ENCODE measurements around the gene MCF2L.
A peak's percentile ranks its signal among the peaks of the same experiment; 100 is the strongest.
"Not testable (repeated sequence)": the region's sequence is repeated elsewhere in the genome, so short reads cannot be mapped to it uniquely, and the experiment has no call there.

MCF2L gene

DNA sequence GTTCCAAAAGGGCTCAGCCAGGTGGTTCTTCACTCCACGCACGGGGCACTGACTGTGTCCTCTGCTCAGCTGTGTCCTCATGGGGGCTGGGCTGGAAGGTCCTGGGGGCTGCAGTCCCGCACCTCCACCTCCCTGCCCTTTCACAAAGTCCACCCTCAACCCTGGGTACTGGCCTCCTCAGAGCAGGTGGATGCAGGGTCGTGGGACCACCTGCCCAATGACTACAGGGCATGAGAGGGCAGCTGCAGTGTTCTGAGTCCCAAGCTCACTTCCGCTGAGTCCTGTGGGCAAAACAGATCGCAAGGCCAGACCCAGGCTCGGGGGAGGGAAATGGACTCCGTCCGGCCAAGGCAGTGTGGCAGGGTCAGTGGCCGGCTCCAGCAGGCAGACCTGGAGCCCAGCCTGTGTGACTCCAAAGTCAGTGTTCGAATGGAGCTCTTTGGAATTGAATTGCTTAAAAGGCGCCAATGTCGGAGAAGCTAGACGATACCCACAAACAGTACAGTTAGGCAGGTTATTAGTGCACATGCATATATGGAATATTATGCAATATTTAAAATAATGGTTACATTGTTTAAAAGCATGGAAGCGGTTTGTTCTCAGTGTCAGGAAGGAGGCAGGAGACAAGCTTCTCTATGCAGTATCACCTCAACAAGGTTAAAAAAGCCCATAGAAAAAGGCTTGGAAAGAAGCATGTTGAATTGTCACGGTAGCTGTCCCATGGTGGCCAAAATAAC, 54.8 kb downstream of the MCF2L start:
- Histone ChIP-seq H3K9ac (ENCODE audit: low read length) (no peak overlapping the region), H3K27me3 (replicated peaks; ENCODE audit: control insufficient read depth, insufficient read depth, low read length) (peaks cover 68% of the 10 kb centered on the region), H3K4me3 (ENCODE audit: low read length) (no peak overlapping the region), H3K4me1 (ENCODE audit: control insufficient read depth, insufficient read depth, low read length) (no peaks in the 10 kb centered on the region), H3K9me3 (ENCODE audit: control insufficient read depth, low read length) (no peaks in the 10 kb centered on the region), H3K36me3 (ENCODE audit: control insufficient read depth, insufficient read depth, low read length, severe bottlenecking) (no peaks in the 10 kb centered on the region)
- DNase-seq (ENCODE audit: low read depth), result no peak

DNA sequence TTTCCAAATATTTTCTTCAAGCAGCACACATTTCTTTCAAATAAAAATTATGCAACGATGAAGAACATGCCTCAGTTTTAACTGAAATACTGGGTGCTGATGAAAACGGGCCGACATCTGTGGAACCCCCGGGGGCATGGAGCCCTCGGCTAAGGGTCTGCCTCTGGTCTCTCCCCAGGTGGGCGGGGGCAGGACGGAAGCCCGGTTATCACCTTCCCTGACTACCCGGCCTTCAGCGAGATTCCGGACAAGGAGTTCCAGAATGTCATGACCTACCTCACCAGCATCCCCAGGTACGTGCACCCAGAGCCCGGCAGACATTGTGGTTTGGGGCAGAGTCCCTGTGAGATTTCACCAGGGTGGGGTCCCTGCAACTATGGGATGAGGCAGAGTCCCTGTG, 55.5 kb downstream of the MCF2L start:
- H3K27me3 ChIP-seq (replicated peaks; ENCODE audit: control insufficient read depth, insufficient read depth, low read length), result peaks cover 69% of the 10 kb centered on the region
- no peak overlapping the region for H3K4me3 ChIP-seq (ENCODE audit: low read length)
- no peaks in the 10 kb centered on the region for H3K9me3 ChIP-seq (ENCODE audit: control insufficient read depth, low read length)
- H3K36me3 ChIP-seq (ENCODE audit: control insufficient read depth, insufficient read depth, low read length, severe bottlenecking), result no peaks in the 10 kb centered on the region
- no peak for DNase-seq (ENCODE audit: low read depth)
- H3K4me1 ChIP-seq (ENCODE audit: control insufficient read depth, insufficient read depth, low read length), result no peaks in the 10 kb centered on the region
- H3K9ac ChIP-seq (ENCODE audit: low read length), result no peak overlapping the region

DNA sequence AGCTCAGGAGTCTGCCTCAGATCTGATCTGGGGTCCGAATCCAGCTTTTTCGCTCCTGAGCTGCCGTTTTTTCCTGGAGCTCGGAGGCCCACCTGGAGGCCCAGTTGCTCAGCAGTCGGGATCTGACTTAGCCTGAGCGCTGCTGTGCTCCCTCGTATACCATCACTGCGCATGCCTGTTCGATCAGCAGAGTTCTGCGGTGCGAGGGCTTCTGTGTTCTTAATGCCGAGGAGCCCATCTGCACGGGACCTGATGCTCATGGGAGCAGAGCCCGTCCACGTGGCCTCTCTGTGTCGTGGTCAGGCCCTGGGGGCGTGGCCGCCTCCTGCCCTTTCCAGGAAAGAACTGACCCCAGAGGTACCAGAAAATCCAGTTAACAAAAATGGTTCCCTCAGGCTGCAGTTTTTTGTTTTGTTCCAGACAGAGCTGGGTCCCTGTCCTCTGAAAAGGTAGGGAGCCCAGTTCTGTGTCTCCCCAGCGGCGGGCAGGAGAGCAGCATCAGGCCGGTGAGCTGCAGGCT, 57.4 kb downstream of the MCF2L start:
- no peak overlapping the region for H3K4me3 ChIP-seq (ENCODE audit: low read length)
- H3K9me3 ChIP-seq (ENCODE audit: control insufficient read depth, low read length), result no peaks in the 10 kb centered on the region
- H3K27me3 ChIP-seq (replicated peaks; ENCODE audit: control insufficient read depth, insufficient read depth, low read length), result peaks cover 70% of the 10 kb centered on the region
- no peaks in the 10 kb centered on the region for H3K36me3 ChIP-seq (ENCODE audit: control insufficient read depth, insufficient read depth, low read length, severe bottlenecking)
- H3K9ac ChIP-seq (ENCODE audit: low read length), result no peak overlapping the region
- DNase-seq (ENCODE audit: low read depth), result no peak
- no peaks in the 10 kb centered on the region for H3K4me1 ChIP-seq (ENCODE audit: control insufficient read depth, insufficient read depth, low read length)

DNA sequence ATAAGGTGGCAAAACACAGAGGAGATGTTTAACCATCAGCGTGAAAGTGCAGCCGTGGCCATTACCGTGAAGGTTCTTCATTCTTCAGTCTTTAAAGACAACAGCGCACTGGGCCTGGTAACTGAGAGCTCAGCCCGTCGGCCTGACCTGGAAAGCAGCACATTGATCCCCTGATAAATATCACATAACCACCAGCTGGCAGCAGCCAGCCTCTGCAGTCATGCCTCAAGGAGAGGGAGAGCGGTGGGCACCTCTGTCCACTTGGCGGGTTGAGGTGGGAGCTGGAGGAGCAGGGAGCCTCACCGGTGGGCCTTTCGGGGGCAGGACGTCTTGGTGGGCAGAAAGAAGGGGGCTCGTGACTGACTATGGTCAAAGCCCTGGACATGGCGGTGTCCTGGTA, 58.1 kb downstream of the MCF2L start:
- no peak overlapping the region for H3K9ac ChIP-seq (ENCODE audit: low read length)
- H3K4me3 ChIP-seq (ENCODE audit: low read length), result no peak overlapping the region
- no peaks in the 10 kb centered on the region for H3K4me1 ChIP-seq (ENCODE audit: control insufficient read depth, insufficient read depth, low read length)

DNA sequence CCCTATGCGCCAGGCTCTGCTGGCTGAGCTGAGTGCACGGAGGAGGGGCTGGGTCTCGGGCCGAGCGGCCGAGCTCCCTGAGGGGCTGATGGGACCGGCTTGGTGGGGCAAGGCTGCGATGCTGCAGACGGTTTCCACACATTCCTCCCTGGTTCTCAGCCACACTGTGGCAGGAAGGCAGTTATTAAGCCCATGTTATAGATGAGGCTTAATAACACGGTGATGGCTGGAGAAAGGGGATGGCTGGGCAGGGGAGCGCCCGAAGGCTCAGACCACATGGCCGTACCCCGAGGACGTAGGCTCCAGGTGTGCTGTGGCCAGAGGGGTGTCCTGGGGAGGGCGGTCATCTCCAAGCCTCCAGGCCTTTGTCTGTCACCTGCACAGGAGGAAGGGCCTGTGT, 58.6 kb downstream of the MCF2L start:
- no peak overlapping the region for H3K4me3 ChIP-seq (ENCODE audit: low read length)
- no peaks in the 10 kb centered on the region for H3K4me1 ChIP-seq (ENCODE audit: control insufficient read depth, insufficient read depth, low read length)

More for the DNA sequence above, 58.1 kb downstream of the MCF2L start:
- Histone ChIP-seq H3K9me3 (ENCODE audit: control insufficient read depth, low read length) (no peaks in the 10 kb centered on the region), H3K36me3 (ENCODE audit: control insufficient read depth, insufficient read depth, low read length, severe bottlenecking) (no peaks in the 10 kb centered on the region), H3K27me3 (replicated peaks; ENCODE audit: control insufficient read depth, insufficient read depth, low read length) (peaks cover 71% of the 10 kb centered on the region)
- DNase-seq (ENCODE audit: low read depth), result no peak

DNA sequence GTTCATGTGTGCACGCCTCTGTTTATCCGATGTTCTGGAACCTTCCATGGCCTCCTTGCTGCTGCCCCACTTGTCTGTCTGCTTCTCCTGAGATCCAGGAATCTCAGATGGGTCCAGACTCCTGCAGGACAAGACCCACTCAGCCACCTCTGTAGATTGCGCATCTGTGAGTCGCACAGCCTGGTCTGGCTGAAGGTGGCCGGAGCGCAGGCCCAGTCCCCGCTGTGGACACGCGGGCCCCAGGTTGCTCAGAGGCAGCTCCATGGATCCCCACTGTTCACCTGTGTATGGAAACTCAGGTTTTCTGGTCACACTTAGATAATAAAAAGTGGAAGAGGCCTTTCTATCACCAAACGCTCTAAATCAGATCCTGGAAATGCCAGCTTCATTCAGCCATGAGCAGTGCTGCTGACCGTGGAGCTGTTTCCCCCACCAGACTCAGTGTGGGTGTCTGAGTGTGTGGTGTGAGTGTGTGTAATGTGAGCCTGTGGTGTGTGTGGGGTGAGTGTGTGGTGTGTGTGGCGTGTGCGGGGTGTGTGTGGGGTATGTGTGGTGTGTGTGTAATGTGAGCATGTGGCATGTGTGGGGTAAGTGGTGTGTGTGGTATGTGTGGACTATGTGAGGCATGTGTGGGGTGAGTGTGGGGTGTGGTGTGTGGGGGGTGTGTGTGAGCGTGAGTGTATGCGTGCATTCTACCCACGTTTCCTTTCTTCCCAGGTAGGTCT, 59.5 kb downstream of the MCF2L start:
- Histone ChIP-seq H3K4me3 (ENCODE audit: low read length) (no peak overlapping the region), H3K27me3 (replicated peaks; ENCODE audit: control insufficient read depth, insufficient read depth, low read length) (peaks cover 59% of the 10 kb centered on the region), H3K4me1 (ENCODE audit: control insufficient read depth, insufficient read depth, low read length) (no peaks in the 10 kb centered on the region), H3K9ac (ENCODE audit: low read length) (no peak overlapping the region), H3K9me3 (ENCODE audit: control insufficient read depth, low read length) (no peaks in the 10 kb centered on the region), H3K36me3 (ENCODE audit: control insufficient read depth, insufficient read depth, low read length, severe bottlenecking) (no peaks in the 10 kb centered on the region)
- no peak for DNase-seq (ENCODE audit: low read depth)

More for the DNA sequence above, 58.6 kb downstream of the MCF2L start:
- DNase-seq (ENCODE audit: low read depth), result no peak
- H3K27me3 ChIP-seq (replicated peaks; ENCODE audit: control insufficient read depth, insufficient read depth, low read length), result peaks cover 68% of the 10 kb centered on the region
- no peaks in the 10 kb centered on the region for H3K9me3 ChIP-seq (ENCODE audit: control insufficient read depth, low read length)
- no peak overlapping the region for H3K9ac ChIP-seq (ENCODE audit: low read length)
- no peaks in the 10 kb centered on the region for H3K36me3 ChIP-seq (ENCODE audit: control insufficient read depth, insufficient read depth, low read length, severe bottlenecking)

DNA sequence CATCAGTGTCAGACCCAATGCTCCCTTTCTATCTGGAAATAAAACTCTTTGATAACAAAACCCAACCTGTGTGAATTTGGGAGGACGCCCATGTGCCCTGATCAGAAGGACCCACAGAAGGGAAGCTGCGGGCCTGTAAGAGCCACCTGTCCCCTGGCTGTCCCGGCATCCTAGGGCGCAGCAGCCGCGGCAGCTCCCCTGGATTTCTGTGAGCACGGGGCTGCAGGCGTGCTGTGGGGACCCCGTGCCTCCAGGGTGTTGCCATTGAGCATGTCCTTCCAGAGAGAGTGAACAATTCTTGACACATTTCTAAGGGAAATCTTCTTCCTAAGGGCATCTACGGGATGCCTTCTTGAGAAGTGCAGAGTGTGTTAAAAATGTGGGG, 60.0 kb downstream of the MCF2L start:
- Histone ChIP-seq H3K9me3 (ENCODE audit: control insufficient read depth, low read length) (no peaks in the 10 kb centered on the region), H3K9ac (ENCODE audit: low read length) (no peak overlapping the region), H3K4me3 (ENCODE audit: low read length) (no peak overlapping the region), H3K36me3 (ENCODE audit: control insufficient read depth, insufficient read depth, low read length, severe bottlenecking) (no peaks in the 10 kb centered on the region), H3K4me1 (ENCODE audit: control insufficient read depth, insufficient read depth, low read length) (no peaks in the 10 kb centered on the region), H3K27me3 (replicated peaks; ENCODE audit: control insufficient read depth, insufficient read depth, low read length) (peaks cover 54% of the 10 kb centered on the region)
- DNase-seq (ENCODE audit: low read depth), result no peak

DNA sequence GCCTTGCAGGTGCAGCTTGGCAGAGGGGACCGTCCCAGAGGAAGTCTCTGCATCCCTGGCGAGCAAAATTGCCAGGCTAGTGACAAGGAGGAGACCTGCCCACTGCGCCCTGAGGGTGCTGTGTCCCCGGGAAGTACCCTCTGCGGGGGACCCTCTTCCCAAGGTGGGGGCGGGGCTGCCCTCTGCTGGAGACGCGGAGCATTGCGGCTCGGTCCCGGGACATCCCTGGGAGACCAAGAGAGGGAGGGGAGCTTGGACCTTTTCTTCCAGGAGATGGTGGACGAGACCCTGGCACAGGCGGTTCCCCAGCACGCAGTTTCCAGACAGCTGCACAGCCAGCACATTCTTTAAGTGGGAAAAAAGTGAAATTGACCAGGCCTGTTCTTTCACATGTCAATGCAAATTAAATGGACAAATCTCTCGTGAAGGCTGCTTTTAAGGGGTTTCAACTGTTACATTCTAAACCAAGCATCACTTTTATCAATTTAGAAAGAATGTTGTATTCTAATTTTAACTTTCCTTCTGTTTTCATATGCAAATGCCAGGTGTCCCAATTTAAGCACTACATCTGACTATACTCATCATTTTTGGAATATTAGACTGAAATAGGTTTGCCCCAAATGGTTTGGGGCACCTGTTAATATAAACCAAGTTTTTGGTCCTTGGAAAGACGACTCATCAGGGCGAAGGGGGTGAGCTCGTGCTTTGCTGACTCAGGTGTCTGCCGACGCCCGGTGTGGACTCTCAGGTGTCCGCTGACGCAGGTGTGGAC, 60.7 kb downstream of the MCF2L start:
- H3K36me3 ChIP-seq (ENCODE audit: control insufficient read depth, insufficient read depth, low read length, severe bottlenecking), result no peaks in the 10 kb centered on the region
- no peak overlapping the region for H3K9ac ChIP-seq (ENCODE audit: low read length)
- no peaks in the 10 kb centered on the region for H3K9me3 ChIP-seq (ENCODE audit: control insufficient read depth, low read length)
- no peaks in the 10 kb centered on the region for H3K4me1 ChIP-seq (ENCODE audit: control insufficient read depth, insufficient read depth, low read length)
- DNase-seq (ENCODE audit: low read depth), result peak; percentile 59
- no peak overlapping the region for H3K4me3 ChIP-seq (ENCODE audit: low read length)
- H3K27me3 ChIP-seq (replicated peaks; ENCODE audit: control insufficient read depth, insufficient read depth, low read length), result peaks cover 53% of the 10 kb centered on the region

DNA sequence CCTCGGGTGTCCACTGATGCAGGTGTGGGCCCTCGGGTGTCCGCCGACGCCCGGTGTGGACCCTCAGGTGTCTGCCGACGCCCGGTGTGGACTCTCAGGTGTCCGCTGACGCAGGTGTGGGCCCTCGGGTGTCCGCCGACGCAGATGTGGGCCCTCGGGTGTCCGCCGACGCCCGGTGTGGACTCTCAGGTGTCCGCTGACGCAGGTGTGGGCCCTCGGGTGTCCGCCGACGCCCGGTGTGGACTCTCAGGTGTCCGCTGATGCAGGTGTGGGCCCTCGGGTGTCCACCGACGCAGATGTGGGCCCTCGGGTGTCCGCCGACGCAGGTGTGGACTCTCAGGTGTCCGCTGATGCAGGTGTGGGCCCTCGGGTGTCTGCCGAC, 61.2 kb downstream of the MCF2L start:
- DNase-seq (ENCODE audit: low read depth); H3K9me3 ChIP-seq (ENCODE audit: control insufficient read depth, low read length); H3K4me3 ChIP-seq (ENCODE audit: low read length); H3K9ac ChIP-seq (ENCODE audit: low read length); H3K36me3 ChIP-seq (ENCODE audit: control insufficient read depth, insufficient read depth, low read length, severe bottlenecking); H3K4me1 ChIP-seq (ENCODE audit: control insufficient read depth, insufficient read depth, low read length): not testable (repeated sequence)
- H3K27me3 ChIP-seq (replicated peaks; ENCODE audit: control insufficient read depth, insufficient read depth, low read length), result peaks cover 53% of the 10 kb centered on the region

DNA sequence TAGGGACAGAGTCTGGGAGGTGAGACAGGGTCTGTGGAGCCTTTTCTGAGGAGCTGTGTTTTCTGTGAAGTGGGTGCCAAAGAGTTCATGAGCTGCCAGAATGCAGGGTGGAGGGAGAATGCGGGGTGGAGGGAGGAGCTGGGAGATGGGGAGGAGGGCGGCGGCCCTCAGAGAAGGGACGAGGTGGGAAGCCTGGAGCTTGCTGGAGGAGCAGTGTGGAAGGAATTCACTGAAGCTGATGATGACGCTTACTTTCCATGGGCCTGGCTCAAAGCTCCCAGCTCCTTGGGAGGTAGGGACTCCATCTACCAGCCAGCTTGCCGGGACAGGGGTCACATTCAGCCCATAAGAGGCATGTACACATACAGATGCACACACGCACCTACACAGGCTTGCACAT, 62.5 kb downstream of the MCF2L start:
- Histone ChIP-seq H3K27me3 (replicated peaks; ENCODE audit: control insufficient read depth, insufficient read depth, low read length) (peaks cover 49% of the 10 kb centered on the region), H3K9ac (ENCODE audit: low read length) (no peak overlapping the region), H3K4me3 (ENCODE audit: low read length) (no peak overlapping the region)

DNA sequence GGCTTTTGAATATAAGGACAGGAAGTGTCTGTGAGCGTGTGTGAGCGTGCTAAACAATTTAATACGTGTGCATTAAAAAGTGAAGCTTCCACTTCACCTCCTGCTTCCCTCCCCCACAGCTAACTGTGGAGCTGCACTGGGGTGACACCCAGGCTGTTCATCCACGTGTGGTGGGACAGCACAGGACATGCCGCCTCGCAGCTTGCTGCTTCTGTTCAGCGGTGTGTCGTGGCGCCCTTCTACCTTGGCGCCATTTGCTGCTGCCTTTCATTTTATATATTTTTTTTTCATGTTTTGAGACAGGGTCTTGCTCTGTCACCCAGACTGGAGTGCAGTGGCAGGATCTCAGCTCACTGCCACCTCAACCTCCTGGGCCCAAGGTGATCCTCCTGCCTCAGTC, 63.3 kb downstream of the MCF2L start:
- no peaks in the 10 kb centered on the region for H3K36me3 ChIP-seq (ENCODE audit: control insufficient read depth, insufficient read depth, low read length, severe bottlenecking)
- H3K9me3 ChIP-seq (ENCODE audit: control insufficient read depth, low read length), result no peaks in the 10 kb centered on the region
- no peak overlapping the region for H3K4me3 ChIP-seq (ENCODE audit: low read length)
- no peak for DNase-seq (ENCODE audit: low read depth)
- peaks cover 41% of the 10 kb centered on the region for H3K27me3 ChIP-seq (replicated peaks; ENCODE audit: control insufficient read depth, insufficient read depth, low read length)
- peaks cover 15% of the 10 kb centered on the region for H3K4me1 ChIP-seq (ENCODE audit: control insufficient read depth, insufficient read depth, low read length)
- no peak overlapping the region for H3K9ac ChIP-seq (ENCODE audit: low read length)

More for the DNA sequence above, 62.5 kb downstream of the MCF2L start:
- no peaks in the 10 kb centered on the region for H3K9me3 ChIP-seq (ENCODE audit: control insufficient read depth, low read length)
- DNase-seq (ENCODE audit: low read depth), result no peak
- no peaks in the 10 kb centered on the region for H3K36me3 ChIP-seq (ENCODE audit: control insufficient read depth, insufficient read depth, low read length, severe bottlenecking)
- peaks cover 15% of the 10 kb centered on the region for H3K4me1 ChIP-seq (ENCODE audit: control insufficient read depth, insufficient read depth, low read length)

Measured in adipocyte (in vitro differentiated cells).